ENCODE measurements around the gene IGF2R.
"Not testable (repeated sequence)": the region's sequence is repeated elsewhere in the genome, so short reads cannot be mapped to it uniquely, and the experiment has no call there.

The IGF2R gene

GRCh38 chr6:159952289-159953005 lies 16.4 kb upstream of the IGF2R start:
- no peak for DNase-seq

- DNase-seq: no peak
Observed at GRCh38 chr6:159953091-159953601, 15.7 kb upstream of the IGF2R start.

- DNase-seq: no peak
Observed at GRCh38 chr6:159955945-159956361, 12.9 kb upstream of the IGF2R start.

GRCh38 chr6:159957071-159957673 lies 11.7 kb upstream of the IGF2R start:
- DNase-seq: no peak

- no peak for DNase-seq
Observed at GRCh38 chr6:159959165-159959975, 9.5 kb upstream of the IGF2R start.

GRCh38 chr6:159959976-159960384 lies 8.9 kb upstream of the IGF2R start:
- DNase-seq: no peak

GRCh38 chr6:159960485-159960884 lies 8.4 kb upstream of the IGF2R start:
- DNase-seq: no peak

GRCh38 chr6:159961528-159961927 lies 7.4 kb upstream of the IGF2R start:
- no peak for DNase-seq

- no peak for DNase-seq
Observed at GRCh38 chr6:159963111-159963510, 5.8 kb upstream of the IGF2R start.

- DNase-seq: no peak
Observed at GRCh38 chr6:159964046-159964445, 4.8 kb upstream of the IGF2R start.

- no peak for DNase-seq
Observed at GRCh38 chr6:159966339-159966738, 2.5 kb upstream of the IGF2R start.

- DNase-seq: no peak
Observed at GRCh38 chr6:159966981-159967380, 1.9 kb upstream of the IGF2R start.

- not testable (repeated sequence) for DNase-seq
Observed at GRCh38 chr6:159967621-159968020, 1.3 kb upstream of the IGF2R start.

- no peak for DNase-seq
Observed at GRCh38 chr6:159969204-159969912, 476 bp downstream of the IGF2R start.

- DNase-seq: no peak
Observed at GRCh38 chr6:159969921-159970320, 1.0 kb downstream of the IGF2R start.

GRCh38 chr6:159970659-159971063 lies 1.8 kb downstream of the IGF2R start:
- DNase-seq: no peak

GRCh38 chr6:159971341-159972178 lies 2.7 kb downstream of the IGF2R start:
- no peak for DNase-seq

GRCh38 chr6:159972506-159973268 lies 3.8 kb downstream of the IGF2R start:
- DNase-seq: no peak

- DNase-seq: no peak
Observed at GRCh38 chr6:159973406-159973805, 4.5 kb downstream of the IGF2R start.

- no peak for DNase-seq
Observed at GRCh38 chr6:159973951-159974350, 5.1 kb downstream of the IGF2R start.

GRCh38 chr6:159974932-159975331 lies 6.0 kb downstream of the IGF2R start:
- no peak for DNase-seq

All from GOT3 (cell line).